Stimulated activated CD8-positive, alpha-beta memory T cell treated with anti-CD3 and anti-CD28 coated beads, Interleukin-12 subunit alpha, Interleukin-12 subunit beta, amount 100 ng/mL, for 24 hours (primary cell): ENCODE results near the gene TYSND1.
"Not testable (repeated sequence)": the region's sequence is repeated elsewhere in the genome, so short reads cannot be mapped to it uniquely, and the experiment has no call there.

Source experiments
- DNase-seq: peaks from one replicate; pipeline ENCODE4 v3.0.0-alpha.2; 2020; ENCODE audit errors: extremely low read depth

The TYSND1 gene

DNA sequence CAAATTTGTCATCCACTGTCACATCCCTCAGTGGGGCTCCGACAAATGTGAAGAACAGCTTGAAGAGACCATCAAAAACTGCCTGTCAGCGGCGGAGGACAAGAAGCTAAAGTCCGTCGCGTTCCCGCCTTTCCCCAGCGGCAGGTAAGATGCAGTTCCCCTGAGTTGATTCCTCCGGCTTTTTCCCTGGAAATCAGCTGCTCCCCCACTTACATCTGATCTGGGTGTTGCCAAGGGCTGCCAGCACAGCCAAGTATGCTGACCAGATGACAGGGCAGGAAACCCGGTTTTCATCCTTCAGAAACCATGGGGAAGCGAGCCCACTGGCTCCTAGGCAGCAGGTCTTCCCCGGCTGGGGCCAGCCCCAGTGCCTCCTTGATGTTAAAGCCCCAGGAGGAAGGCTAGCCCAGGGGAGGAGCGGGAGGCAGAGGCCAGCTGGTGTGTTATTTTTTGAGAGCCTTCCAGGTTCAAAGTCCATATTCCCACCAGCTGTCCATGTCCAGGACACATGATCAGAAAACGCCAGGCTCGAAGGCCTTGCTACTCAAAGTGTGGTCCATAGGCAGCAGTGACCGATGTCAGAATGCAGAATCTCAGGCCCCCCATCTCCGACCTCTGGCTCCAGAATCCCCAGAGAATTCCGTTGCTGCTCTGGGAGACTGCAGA lies 37.3 kb downstream of the TYSND1 start:
- no peak for DNase-seq

DNA sequence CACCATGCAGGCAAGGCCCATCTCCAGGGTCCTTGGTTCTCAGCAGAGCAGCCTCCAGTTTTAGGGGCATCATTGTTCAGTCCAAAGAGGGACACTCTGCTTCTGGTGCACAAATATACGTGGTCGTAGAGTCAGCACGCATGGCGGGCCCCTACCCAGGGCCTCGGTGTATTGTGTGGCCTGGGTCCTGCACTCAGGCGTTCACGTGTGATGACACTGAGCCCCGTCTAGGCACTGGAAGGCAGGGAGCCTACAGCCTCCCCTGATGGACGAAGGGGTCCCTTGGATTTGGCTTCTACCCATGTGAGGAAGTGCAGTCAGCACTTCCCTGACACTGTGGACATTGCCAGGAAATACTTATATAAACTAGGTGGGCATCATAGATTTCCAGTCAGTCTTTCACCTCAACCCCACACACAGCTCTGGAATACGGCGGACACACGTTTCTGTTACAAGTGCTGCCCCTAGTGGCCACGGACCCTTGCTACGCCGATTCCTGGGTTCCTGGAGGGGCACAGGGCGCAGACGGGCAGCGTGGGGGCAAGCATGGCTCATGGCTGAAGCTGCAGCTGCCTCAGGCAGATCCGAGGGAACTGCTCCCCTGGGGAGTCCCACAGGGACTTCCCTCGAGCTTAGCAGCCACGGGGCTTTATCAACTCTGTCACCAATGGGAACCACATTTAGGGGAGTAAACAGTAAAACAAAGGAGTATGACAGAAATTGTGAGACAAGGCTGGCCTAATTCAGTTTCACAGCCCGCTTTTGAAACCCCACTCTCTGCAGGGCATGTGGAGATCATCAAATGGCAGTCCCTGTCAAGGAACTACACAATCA lies 39.3 kb downstream of the TYSND1 start:
- no peak for DNase-seq

GRCh38 chr10:70101668-70102067 lies 44.8 kb downstream of the TYSND1 start:
- DNase-seq = no peak

GRCh38 chr10:70101068-70101562 lies 45.4 kb downstream of the TYSND1 start:
- not testable (repeated sequence) for DNase-seq

GRCh38 chr10:70098271-70098670 lies 48.2 kb downstream of the TYSND1 start:
- DNase-seq = no peak

DNA sequence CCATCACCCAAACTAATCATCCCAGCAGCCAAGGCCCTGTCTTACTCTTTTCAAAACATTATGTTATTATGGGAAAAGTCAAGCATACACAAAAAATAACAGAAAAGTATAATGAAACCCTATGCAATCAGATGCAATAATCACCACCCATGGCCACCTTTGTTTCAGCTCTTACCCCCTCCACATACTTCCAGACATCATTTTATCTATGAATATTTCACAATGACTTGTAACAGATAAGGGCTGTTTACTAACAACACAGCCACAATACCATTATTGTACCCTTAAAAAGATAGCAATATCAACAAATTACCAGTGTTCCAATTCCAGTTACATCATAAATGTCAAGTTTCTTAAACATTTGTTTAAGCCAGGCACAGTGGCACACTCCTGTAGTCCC lies 49.0 kb downstream of the TYSND1 start:
- DNase-seq = no peak

- no peak for DNase-seq
Observed at GRCh38 chr10:70096705-70097420, 49.6 kb downstream of the TYSND1 start.

GRCh38 chr10:70096016-70096704 lies 50.3 kb downstream of the TYSND1 start:
- no peak for DNase-seq

- no peak for DNase-seq
Observed at GRCh38 chr10:70094250-70094649, 52.2 kb downstream of the TYSND1 start.

DNA sequence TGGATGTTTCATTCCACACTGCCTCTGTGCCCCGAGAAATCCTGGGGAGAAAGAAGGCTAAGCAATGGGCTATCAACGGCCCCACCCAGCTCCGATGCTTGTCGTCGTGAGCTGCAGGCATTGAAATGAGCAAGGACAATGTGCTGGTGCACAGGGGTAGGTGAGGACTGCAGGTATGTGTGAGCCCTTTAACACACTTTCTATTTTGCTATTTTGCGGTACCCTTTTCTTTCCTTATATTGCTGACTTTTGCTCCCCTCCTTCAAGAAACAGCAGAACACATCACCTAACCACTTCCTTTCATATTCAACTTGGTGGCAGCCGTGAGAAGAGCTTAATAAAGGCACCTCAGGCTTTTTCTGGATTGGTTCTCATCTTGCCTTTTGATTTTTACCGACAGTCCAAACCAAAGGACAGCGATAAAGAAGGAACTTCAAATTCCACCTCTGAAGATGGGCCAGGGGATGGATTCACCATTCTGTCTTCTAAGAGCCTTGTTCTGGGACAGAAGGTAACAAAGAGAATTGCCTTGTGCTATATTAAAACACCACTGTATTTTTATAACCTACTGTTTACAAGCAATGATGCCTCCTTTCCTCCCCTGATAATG lies 53.1 kb downstream of the TYSND1 start:
- DNase-seq = no peak

- no peak for DNase-seq
Observed at GRCh38 chr10:70092389-70092718, 54.1 kb downstream of the TYSND1 start.

DNA sequence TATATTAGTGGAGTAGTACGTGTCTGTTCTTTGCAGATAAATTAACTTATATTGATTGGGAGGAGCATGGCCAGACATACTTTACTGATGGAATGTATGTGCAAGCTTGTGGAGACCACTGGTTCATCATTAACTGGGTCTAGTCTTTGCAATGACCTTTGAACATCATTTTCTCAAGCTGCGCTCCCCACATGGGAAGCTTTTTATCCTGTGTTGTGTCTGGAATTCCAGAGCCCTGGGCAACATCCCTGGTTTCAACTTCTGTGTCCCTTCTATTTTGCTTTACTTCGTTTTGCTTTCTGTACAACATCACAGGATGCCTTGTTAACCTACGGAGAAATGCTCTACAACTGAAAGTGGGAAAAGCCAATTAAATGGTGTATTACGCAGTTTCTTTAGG lies 55.5 kb downstream of the TYSND1 start:
- no peak for DNase-seq

GRCh38 chr10:70090013-70090412 lies 56.5 kb downstream of the TYSND1 start:
- no peak for DNase-seq

DNA sequence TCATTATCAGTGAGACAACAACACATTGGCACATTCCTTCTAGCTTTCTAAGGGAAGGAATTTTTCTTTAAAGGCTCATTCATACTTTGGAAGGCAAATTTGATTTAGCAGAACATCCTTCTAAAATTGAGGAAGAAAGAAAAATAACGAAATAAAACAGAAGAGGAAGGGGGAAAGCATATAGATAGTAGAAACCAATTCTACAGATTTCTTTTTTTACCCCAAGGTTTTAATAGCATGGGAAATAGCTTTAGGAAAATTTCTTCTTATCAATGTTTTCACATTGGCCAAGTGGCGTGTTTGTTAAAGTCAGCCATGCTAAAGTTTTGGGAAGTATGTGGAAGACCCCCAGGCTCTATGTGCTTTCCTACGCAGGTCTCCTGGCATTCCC lies 58.2 kb downstream of the TYSND1 start:
- no peak for DNase-seq
